A673 (cell line): Measurements from ENCODE around the gene UBR4. TPM values are rescaled to one million over a fixed set of nuclear protein-coding genes. Genes with fewer than 3 reads are reported as not detected.

Source experiments
- BruUV-seq: library from RNA; stranded (reverse); fragments of 400-500 nt; replicated peaks from 2 replicates; lab custom pipeline; 2021; lab: Mats Ljungman, UMichigan
- CTCF ChIA-PET: fragments of 300-600 bp; sonication (Branson Sonifier 250); formaldehyde crosslinking; loops from one replicate; lab custom pipeline; 2022; ENCODE audit warnings: antibody characterized with exemption; lab: Charles Lee
- POLR2A ChIA-PET: fragments of 300-600 bp; sonication (Branson Sonifier 250); formaldehyde crosslinking; loops from one replicate; lab custom pipeline; 2022; ENCODE audit warnings: antibody characterized with exemption; ENCODE audit not compliant: low non-redundant PET; lab: Charles Lee
- DNase-seq: peaks from one replicate; pipeline ENCODE4 v3.0.0-alpha.2; 2015; ENCODE audit warnings: low spot score
- H3K27ac ChIP-seq: fragments of 200-600 bp; sonication (generic); 2 replicates; pipeline ENCODE4 v1.5.1; 2016; ENCODE audit warnings: mixed run types, low read depth, mild to moderate bottlenecking, mixed read lengths, antibody characterized with exemption, low read length; ENCODE audit not compliant: poor library complexity, severe bottlenecking
- H3K27me3 ChIP-seq: fragments of 200-600 bp; sonication (generic); replicated peaks from 2 replicates; pipeline ENCODE4 v1.6.1; 2017; ENCODE audit warnings: mixed run types, low read depth, mild to moderate bottlenecking, mixed read lengths, antibody characterized with exemption, low read length; ENCODE audit not compliant: insufficient read depth, poor library complexity
- H3K36me3 ChIP-seq: fragments of 200-600 bp; sonication (generic); 2 replicates; pipeline ENCODE4 v1.6.1; 2016; ENCODE audit warnings: mixed run types, mild to moderate bottlenecking, mixed read lengths, antibody characterized with exemption, low read length; ENCODE audit not compliant: insufficient read depth, poor library complexity, severe bottlenecking
- H3K4me1 ChIP-seq: fragments of 200-600 bp; sonication (generic); 2 replicates; pipeline ENCODE4 v1.6.1; 2017; ENCODE audit warnings: mixed run types, mild to moderate bottlenecking, mixed read lengths, antibody characterized with exemption, low read length; ENCODE audit not compliant: insufficient read depth, poor library complexity, severe bottlenecking
- H3K4me3 ChIP-seq: fragments of 200-600 bp; sonication (generic); 2 replicates; pipeline ENCODE4 v1.5.1; 2016; ENCODE audit warnings: low read depth, mixed run types, mild to moderate bottlenecking, mixed read lengths, low read length; ENCODE audit not compliant: poor library complexity, severe bottlenecking
- H3K9me3 ChIP-seq: fragments of 200-600 bp; sonication (generic); 2 replicates; pipeline ENCODE4 v1.6.1; 2016; ENCODE audit warnings: mixed run types, low read depth, mild to moderate bottlenecking, mixed read lengths, antibody characterized with exemption, low read length; ENCODE audit not compliant: poor library complexity, severe bottlenecking
- CTCF ChIP-seq: fragments of 300-800, 200-600 bp; sonication (generic); conservative IDR thresholded peaks from 2 replicates; pipeline ENCODE4 v1.5.1; 2017; ENCODE audit warnings: low read depth, mild to moderate bottlenecking, antibody characterized with exemption, low read length, moderate library complexity, mixed read lengths
- EZH2 ChIP-seq: fragments of 200-600 bp; sonication (generic); IDR thresholded peaks from 2 replicates; pipeline ENCODE4 v1.6.1; 2017; ENCODE audit warnings: borderline replicate concordance, low read depth, mild to moderate bottlenecking, mixed read lengths, antibody characterized with exemption, low read length; ENCODE audit not compliant: poor library complexity, severe bottlenecking
- intact Hi-C: fragments of 100-400 bp; cut with micrococcal nuclease; formaldehyde crosslinking; loops from one replicate; pipeline ENCODE4 v1.10.0; 2022; ENCODE audit not compliant: unreplicated experiment
- total RNA-seq: library from RNA; stranded (reverse); gene quantifications from 2 replicates; pipeline ENCODE4 v1.2.3, GENCODE V29; 2021

UBR4 gene
- total RNA-seq, 1 experiment from 2014 or later = 214 TPM

- H3K9me3 ChIP-seq = no peaks in the 10 kb centered on the region
- peaks cover 41% of the 10 kb centered on the region for H3K36me3 ChIP-seq
- no TSS peak for BruUV-seq
- no peaks in the 10 kb centered on the region for H3K27me3 ChIP-seq
- H3K4me3 ChIP-seq = no peak overlapping the region
- ChIA-PET POLR2A (no interaction called here), CTCF (interaction anchor here (1.6 kb wide), 1 partner anchor 165 kb away, joined by 7 read pairs; no protein-coding TSS in a partner anchor)
- intact Hi-C loops = no loop called here
- TF ChIP-seq EZH2 (no peak), CTCF (no peak)
- H3K4me1 ChIP-seq = no peaks in the 10 kb centered on the region
- DNase-seq = no peak
- peak overlapping the region; percentile 23 for H3K27ac ChIP-seq
Measured at GRCh38 chr1:19071674-19072281, 138.3 kb downstream of the UBR4 start.

- no TSS peak for BruUV-seq
- H3K4me1 ChIP-seq = no peaks in the 10 kb centered on the region
- DNase-seq = no peak
- no peaks in the 10 kb centered on the region for H3K9me3 ChIP-seq
- H3K27ac ChIP-seq = peak overlapping the region; percentile 23
- TF ChIP-seq CTCF (no peak), EZH2 (no peak)
- no peak overlapping the region for H3K4me3 ChIP-seq
- no peaks in the 10 kb centered on the region for H3K27me3 ChIP-seq
- H3K36me3 ChIP-seq = peaks cover 34% of the 10 kb centered on the region
- ChIA-PET CTCF (interaction anchor here (1.6 kb wide), 1 partner anchor 164 kb away, joined by 7 read pairs; no protein-coding TSS in a partner anchor), POLR2A (no interaction called here)
- intact Hi-C loops = no loop called here
Measured at GRCh38 chr1:19070891-19071621, 139.0 kb downstream of the UBR4 start.

GRCh38 chr1:19070197-19070651 is 139.8 kb downstream of the UBR4 start:
- POLR2A ChIA-PET = no interaction called here
- Histone ChIP-seq H3K9me3 (no peaks in the 10 kb centered on the region), H3K4me1 (no peaks in the 10 kb centered on the region), H3K27me3 (no peaks in the 10 kb centered on the region), H3K36me3 (peaks cover 26% of the 10 kb centered on the region), H3K4me3 (no peak overlapping the region), H3K27ac (no peak overlapping the region)
- no peak for TF ChIP-seq CTCF
- TF ChIP-seq EZH2 = no peak
- no peak for DNase-seq
- CTCF ChIA-PET = no interaction called here
- BruUV-seq = no TSS peak
- intact Hi-C loops = no loop called here
